Ascending aorta (tissue), 2 donors: ENCODE measurements around the gene FGFR3. TPM values are rescaled to one million over a fixed set of nuclear protein-coding genes. Genes with fewer than 3 reads are reported as not detected.

ENCODE experiments used
- DNase-seq, 2 donors: peaks; one replicate each; pipeline ENCODE4 v3.0.0-alpha.2; 2019; ENCODE audit warnings: low spot score in 2 of 2
- H3K27ac ChIP-seq, 2 donors: fragments of 200-600 bp; sonication (generic); one replicate each; pipeline ENCODE4 v1.5.1; 2016 to 2017; ENCODE audit warnings: mild to moderate bottlenecking in 1 of 2
- H3K27me3 ChIP-seq: fragments of 200-600 bp; sonication (generic); one replicate; pipeline ENCODE4 v1.5.1; 2017
- H3K36me3 ChIP-seq, 2 donors: fragments of 200-600 bp; sonication (generic); one replicate each; pipeline ENCODE4 v1.5.1; 2016
- H3K4me1 ChIP-seq, 2 donors: fragments of 200-600 bp; sonication (generic); one replicate each; pipeline ENCODE4 v1.5.1; 2016 to 2017; ENCODE audit warnings: mild to moderate bottlenecking in 1 of 2
- H3K4me3 ChIP-seq, 2 donors: fragments of 200-600 bp; sonication (generic); one replicate each; pipeline ENCODE4 v1.5.1; 2016 to 2017; ENCODE audit warnings: mild to moderate bottlenecking in 1 of 2
- H3K9me3 ChIP-seq, 2 donors: fragments of 200-600 bp; sonication (generic); one replicate each; pipeline ENCODE4 v1.5.1; 2016
- CTCF ChIP-seq, 3 experiments: fragments of 200-600 bp in 2 of 3; fragments of 450-650 bp in 1 of 3; sonication (generic) in 2 of 3; IDR thresholded peaks; one replicate each; pipeline ENCODE4 v1.5.1; 2016 to 2019; ENCODE audit warnings: antibody characterized with exemption in 3 of 3, mild to moderate bottlenecking in 1 of 3, moderate library complexity in 1 of 3
- intact Hi-C: fragments of 100-400 bp; cut with DNase I; formaldehyde crosslinking; loops from one replicate; pipeline ENCODE4 v1.15.1; 2023
- total RNA-seq: library from RNA; depleted of rRNA; stranded (reverse); fragments of >200 nt; gene quantifications from one replicate; pipeline ENCODE4 v1.1.0, GENCODE V29; 2016

Gene FGFR3
- total RNA-seq, 1 donor from 2014 or later, result 3.7 TPM

GRCh38 chr4:1767770-1768366 is 25.2 kb upstream of the FGFR3 start:
- intact Hi-C loops, result no loop called here
- H3K27me3 ChIP-seq, result peaks cover 10% of the 10 kb centered on the region

GRCh38 chr4:1768367-1769034 is 24.6 kb upstream of the FGFR3 start:
- H3K27me3 ChIP-seq, result peaks cover 10% of the 10 kb centered on the region
- no peaks in the 10 kb centered on the region for H3K36me3 ChIP-seq
- intact Hi-C loops, result no loop called here
- peaks cover 0 to 8% of the 10 kb centered on the region in 2 donors for H3K4me1 ChIP-seq
- no peak overlapping the region for H3K4me3 ChIP-seq
- no peak for DNase-seq
- no peak for TF ChIP-seq CTCF (IDR thresholded peaks at IDR 0.05)
- no peaks in the 10 kb centered on the region for H3K9me3 ChIP-seq
- no peak overlapping the region for H3K27ac ChIP-seq

More at GRCh38 chr4:1767770-1768366, 25.2 kb upstream of the FGFR3 start:
- Histone ChIP-seq H3K4me1 (peaks cover 0 to 11% of the 10 kb centered on the region in 2 donors), H3K9me3 (no peaks in the 10 kb centered on the region), H3K27ac (no peak overlapping the region), H3K4me3 (peak overlapping the region; percentile 54 to 57), H3K36me3 (no peaks in the 10 kb centered on the region)
- DNase-seq, result no peak
- TF ChIP-seq CTCF (IDR thresholded peaks at IDR 0.05), result peak in 1 of 3 experiments; percentile 5

- DNase-seq, result no peak
- H3K27me3 ChIP-seq, result peaks cover 10% of the 10 kb centered on the region
- no peaks in the 10 kb centered on the region for H3K9me3 ChIP-seq
- intact Hi-C loops, result no loop called here
- H3K4me3 ChIP-seq, result no peak overlapping the region
- no peak overlapping the region for H3K27ac ChIP-seq
- TF ChIP-seq CTCF (IDR thresholded peaks at IDR 0.05), result no peak
- H3K4me1 ChIP-seq, result peaks cover 0 to 4% of the 10 kb centered on the region in 2 donors
- no peaks in the 10 kb centered on the region for H3K36me3 ChIP-seq
These were observed 23.4 kb upstream of the FGFR3 start for GRCh38 chr4:1769692-1770091.

- peaks cover 10% of the 10 kb centered on the region for H3K27me3 ChIP-seq
- intact Hi-C loops, result no loop called here
- TF ChIP-seq CTCF (IDR thresholded peaks at IDR 0.05), result no peak
- H3K36me3 ChIP-seq, result no peaks in the 10 kb centered on the region
- H3K4me1 ChIP-seq, result peaks cover 0 to 4% of the 10 kb centered on the region in 2 donors
- DNase-seq, result no peak
- no peak overlapping the region for H3K4me3 ChIP-seq
- no peaks in the 10 kb centered on the region for H3K9me3 ChIP-seq
- H3K27ac ChIP-seq, result no peak overlapping the region
These were observed 22.8 kb upstream of the FGFR3 start for GRCh38 chr4:1770245-1770644.

GRCh38 chr4:1770791-1771231 is 22.3 kb upstream of the FGFR3 start:
- no peak for DNase-seq
- peaks cover 0 to 4% of the 10 kb centered on the region in 2 donors for H3K4me1 ChIP-seq
- H3K9me3 ChIP-seq, result no peaks in the 10 kb centered on the region
- no peaks in the 10 kb centered on the region for H3K36me3 ChIP-seq
- TF ChIP-seq CTCF (IDR thresholded peaks at IDR 0.05), result no peak
- H3K27ac ChIP-seq, result no peak overlapping the region
- H3K27me3 ChIP-seq, result peaks cover 10% of the 10 kb centered on the region
- H3K4me3 ChIP-seq, result no peak overlapping the region
- intact Hi-C loops, result no loop called here
